CD4-positive, alpha-beta T cell treated with Interleukin-4 for 1 hour (primary cell): ENCODE measurements around the gene SIPA1L3.
A peak's percentile ranks its signal among the peaks of the same experiment; 100 is the strongest.
"Not testable (repeated sequence)": the region's sequence is repeated elsewhere in the genome, so short reads cannot be mapped to it uniquely, and the experiment has no call there.

Experiments
- DNase-seq, 2 donors: peaks; one replicate each; pipeline ENCODE4 v3.0.0-alpha.2; 2020 to 2022

The SIPA1L3 gene

GRCh38 chr19:38046254-38047048, 139.4 kb downstream of the SIPA1L3 start:
- DNase-seq: peak; percentile 19 to 70

- peak in 1 of 2 donors; percentile 28 for DNase-seq
These were observed 140.0 kb downstream of the SIPA1L3 start for GRCh38 chr19:38047049-38047438.

GRCh38 chr19:38047641-38048040, 140.6 kb downstream of the SIPA1L3 start:
- DNase-seq: no peak

- DNase-seq: peak; percentile 58 to 82
These were observed 142.2 kb downstream of the SIPA1L3 start for GRCh38 chr19:38049105-38049649.

GRCh38 chr19:38055010-38055409, 148.0 kb downstream of the SIPA1L3 start:
- no peak for DNase-seq

- DNase-seq: no peak
These were observed 148.9 kb downstream of the SIPA1L3 start for GRCh38 chr19:38055655-38056521.

GRCh38 chr19:38056646-38057045, 149.6 kb downstream of the SIPA1L3 start:
- no peak for DNase-seq

- no peak for DNase-seq
These were observed 151.1 kb downstream of the SIPA1L3 start for GRCh38 chr19:38057959-38058690.

- peak in 1 of 2 donors; percentile 36 for DNase-seq
These were observed 152.9 kb downstream of the SIPA1L3 start for GRCh38 chr19:38059897-38060296.

GRCh38 chr19:38060331-38060730, 153.3 kb downstream of the SIPA1L3 start:
- DNase-seq: no peak

GRCh38 chr19:38061294-38061693, 154.3 kb downstream of the SIPA1L3 start:
- DNase-seq: no peak

GRCh38 chr19:38062959-38063761, 156.2 kb downstream of the SIPA1L3 start:
- DNase-seq: no peak

- no peak for DNase-seq
These were observed 156.9 kb downstream of the SIPA1L3 start for GRCh38 chr19:38063928-38064327.

GRCh38 chr19:38064661-38065425, 157.8 kb downstream of the SIPA1L3 start:
- DNase-seq: no peak

GRCh38 chr19:38065775-38066174, 158.8 kb downstream of the SIPA1L3 start:
- not testable (repeated sequence) for DNase-seq

- no peak for DNase-seq
These were observed 161.8 kb downstream of the SIPA1L3 start for GRCh38 chr19:38068826-38069225.

- no peak for DNase-seq
These were observed 163.6 kb downstream of the SIPA1L3 start for GRCh38 chr19:38070573-38070972.

- DNase-seq: not testable (repeated sequence)
These were observed 164.0 kb downstream of the SIPA1L3 start for GRCh38 chr19:38071054-38071453.

- no peak for DNase-seq
These were observed 164.6 kb downstream of the SIPA1L3 start for GRCh38 chr19:38071647-38072046.

- DNase-seq: no peak
These were observed 166.1 kb downstream of the SIPA1L3 start for GRCh38 chr19:38072776-38073750.
